ENCODE results near the gene CERT1.

CERT1 gene

DNA sequence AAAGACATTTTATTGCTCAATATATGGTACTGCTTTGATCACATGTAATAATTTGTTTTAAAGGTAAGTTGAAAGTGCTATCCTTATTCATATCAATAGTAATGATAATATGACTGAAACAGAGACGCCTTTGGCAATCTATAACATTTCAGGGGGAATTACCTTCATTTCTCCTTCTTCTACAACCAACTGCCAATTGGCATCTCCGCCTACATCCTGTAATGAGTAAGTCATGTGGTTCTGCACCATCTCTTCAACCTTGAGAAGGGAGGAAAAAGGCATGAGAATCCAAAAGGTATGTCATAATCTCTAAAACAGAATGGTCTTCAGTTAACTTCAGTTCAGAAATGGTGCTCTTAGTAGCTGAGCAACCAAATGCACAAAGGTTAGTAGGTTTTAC, 122.0 kb downstream of the CERT1 start:
- H2AK5ac ChIP-seq (ENCODE audit: low read length): no peak overlapping the region
- no peak overlapping the region for H4K5ac ChIP-seq (ENCODE audit: low read length)
- H3K27ac ChIP-seq (ENCODE audit: low read depth, low read length): no peak overlapping the region
- H3K79me1 ChIP-seq (ENCODE audit: low read length): no peaks in the 10 kb centered on the region
- no peaks in the 10 kb centered on the region for H3K27me3 ChIP-seq (ENCODE audit: insufficient read depth, low read length, poor library complexity)
- no peak overlapping the region for H3K23ac ChIP-seq (ENCODE audit: low read length)
- no peak overlapping the region for H3K18ac ChIP-seq (ENCODE audit: low read length)
- no peak overlapping the region for H3K4ac ChIP-seq (ENCODE audit: low read depth, low read length)
- no peak overlapping the region for H4K8ac ChIP-seq (ENCODE audit: low read depth, low read length)
- DNase-seq: no peak
- no peak overlapping the region for H3K56ac ChIP-seq (ENCODE audit: low read length)
- no peak overlapping the region for H3K4me2 ChIP-seq (ENCODE audit: low read length)
- H3K36me3 ChIP-seq (ENCODE audit: control insufficient read depth, insufficient read depth, low read length): no peaks in the 10 kb centered on the region
- H2BK120ac ChIP-seq (ENCODE audit: low read depth, low read length): no peak overlapping the region
- no peak overlapping the region for H2BK15ac ChIP-seq (replicated peaks; ENCODE audit: low read depth)
- no peaks in the 10 kb centered on the region for H3K79me2 ChIP-seq (ENCODE audit: control insufficient read depth, insufficient read depth, low read length)
- H3K4me1 ChIP-seq (ENCODE audit: control insufficient read depth, low read depth, low read length): no peaks in the 10 kb centered on the region
- H2BK5ac ChIP-seq (ENCODE audit: low read length): no peak overlapping the region
- H3K9ac ChIP-seq (ENCODE audit: low read length): no peak overlapping the region
- no peak overlapping the region for H3K4me3 ChIP-seq (ENCODE audit: low read length)
- no CpG with 5 or more reads among the region's 2 CpGs for WGBS (ENCODE audit: extremely low coverage, insufficient coverage, low lambda C conversion rate)

DNA sequence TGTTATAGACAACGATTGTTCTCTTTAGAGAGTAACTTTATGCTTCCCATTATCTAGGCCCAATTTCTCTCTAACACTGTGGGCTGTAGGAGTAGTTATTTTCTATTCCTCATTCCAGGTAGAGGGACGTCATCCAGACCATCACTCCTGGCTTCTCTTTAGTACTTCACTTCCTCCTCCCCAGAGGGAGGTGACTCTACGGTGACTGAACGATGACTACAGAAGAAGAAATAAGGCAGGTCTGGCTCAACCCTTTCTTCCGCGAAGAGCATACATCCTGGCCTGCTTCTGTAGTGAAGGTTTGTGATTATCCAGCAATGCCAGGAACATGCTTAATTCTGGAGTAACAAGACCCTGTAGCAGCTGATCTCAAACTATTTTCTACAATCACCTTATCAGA, 123.6 kb downstream of the CERT1 start:
- no peak overlapping the region for H4K8ac ChIP-seq (ENCODE audit: low read depth, low read length)
- no peak overlapping the region for H2BK15ac ChIP-seq (replicated peaks; ENCODE audit: low read depth)
- no peak overlapping the region for H3K18ac ChIP-seq (ENCODE audit: low read length)
- H3K9ac ChIP-seq (ENCODE audit: low read length): no peak overlapping the region
- DNase-seq: no peak
- H3K4me3 ChIP-seq (ENCODE audit: low read length): no peak overlapping the region
- no peak overlapping the region for H3K4me2 ChIP-seq (ENCODE audit: low read length)
- no CpG with 5 or more reads among the region's 6 CpGs for WGBS (ENCODE audit: extremely low coverage, insufficient coverage, low lambda C conversion rate)
- H2BK120ac ChIP-seq (ENCODE audit: low read depth, low read length): no peak overlapping the region
- no peaks in the 10 kb centered on the region for H3K27me3 ChIP-seq (ENCODE audit: insufficient read depth, low read length, poor library complexity)
- H3K56ac ChIP-seq (ENCODE audit: low read length): no peak overlapping the region
- no peak overlapping the region for H3K23ac ChIP-seq (ENCODE audit: low read length)
- H4K5ac ChIP-seq (ENCODE audit: low read length): no peak overlapping the region
- no peaks in the 10 kb centered on the region for H3K4me1 ChIP-seq (ENCODE audit: control insufficient read depth, low read depth, low read length)
- H2BK5ac ChIP-seq (ENCODE audit: low read length): no peak overlapping the region
- no peaks in the 10 kb centered on the region for H3K79me2 ChIP-seq (ENCODE audit: control insufficient read depth, insufficient read depth, low read length)
- H2AK5ac ChIP-seq (ENCODE audit: low read length): no peak overlapping the region
- no peak overlapping the region for H3K4ac ChIP-seq (ENCODE audit: low read depth, low read length)
- no peak overlapping the region for H3K27ac ChIP-seq (ENCODE audit: low read depth, low read length)
- H3K79me1 ChIP-seq (ENCODE audit: low read length): no peaks in the 10 kb centered on the region
- no peaks in the 10 kb centered on the region for H3K36me3 ChIP-seq (ENCODE audit: control insufficient read depth, insufficient read depth, low read length)

DNA sequence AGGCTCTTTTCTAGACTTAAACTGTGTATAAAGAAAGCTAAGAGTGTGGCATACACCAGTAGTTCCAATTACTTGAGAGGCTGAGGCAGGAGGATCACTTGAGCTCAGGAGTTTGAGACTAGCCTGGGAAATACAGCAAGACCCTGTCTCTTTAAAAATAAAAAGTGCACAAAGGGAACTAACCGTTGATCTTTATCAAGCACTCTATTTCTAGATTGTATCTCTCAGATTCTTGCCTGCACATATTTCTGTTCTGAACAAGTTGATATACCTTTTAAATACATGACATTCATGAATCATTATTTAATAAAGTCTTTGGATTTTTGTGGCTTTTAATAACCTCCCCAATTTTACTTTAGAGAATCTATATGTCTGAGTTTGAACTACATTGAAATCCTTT, 127.2 kb downstream of the CERT1 start:
- H3K23ac ChIP-seq (ENCODE audit: low read length): no peak overlapping the region
- no peak overlapping the region for H3K4me2 ChIP-seq (ENCODE audit: low read length)
- H2AK5ac ChIP-seq (ENCODE audit: low read length): no peak overlapping the region
- H2BK120ac ChIP-seq (ENCODE audit: low read depth, low read length): no peak overlapping the region
- no peak overlapping the region for H2BK5ac ChIP-seq (ENCODE audit: low read length)
- H2BK15ac ChIP-seq (replicated peaks; ENCODE audit: low read depth): no peak overlapping the region
- no peaks in the 10 kb centered on the region for H3K79me2 ChIP-seq (ENCODE audit: control insufficient read depth, insufficient read depth, low read length)
- no peak overlapping the region for H4K5ac ChIP-seq (ENCODE audit: low read length)
- no peaks in the 10 kb centered on the region for H3K79me1 ChIP-seq (ENCODE audit: low read length)
- no peak overlapping the region for H3K4ac ChIP-seq (ENCODE audit: low read depth, low read length)
- no peak overlapping the region for H4K8ac ChIP-seq (ENCODE audit: low read depth, low read length)
- H3K27ac ChIP-seq (ENCODE audit: low read depth, low read length): no peak overlapping the region
- H3K4me3 ChIP-seq (ENCODE audit: low read length): no peak overlapping the region
- H3K9ac ChIP-seq (ENCODE audit: low read length): no peak overlapping the region
- no peak overlapping the region for H3K56ac ChIP-seq (ENCODE audit: low read length)
- WGBS (ENCODE audit: extremely low coverage, insufficient coverage, low lambda C conversion rate): no CpG with 5 or more reads among the region's 1 CpG
- no peak for DNase-seq
- H3K18ac ChIP-seq (ENCODE audit: low read length): no peak overlapping the region
- no peaks in the 10 kb centered on the region for H3K36me3 ChIP-seq (ENCODE audit: control insufficient read depth, insufficient read depth, low read length)
- H3K27me3 ChIP-seq (ENCODE audit: insufficient read depth, low read length, poor library complexity): no peaks in the 10 kb centered on the region
- no peaks in the 10 kb centered on the region for H3K4me1 ChIP-seq (ENCODE audit: control insufficient read depth, low read depth, low read length)

DNA sequence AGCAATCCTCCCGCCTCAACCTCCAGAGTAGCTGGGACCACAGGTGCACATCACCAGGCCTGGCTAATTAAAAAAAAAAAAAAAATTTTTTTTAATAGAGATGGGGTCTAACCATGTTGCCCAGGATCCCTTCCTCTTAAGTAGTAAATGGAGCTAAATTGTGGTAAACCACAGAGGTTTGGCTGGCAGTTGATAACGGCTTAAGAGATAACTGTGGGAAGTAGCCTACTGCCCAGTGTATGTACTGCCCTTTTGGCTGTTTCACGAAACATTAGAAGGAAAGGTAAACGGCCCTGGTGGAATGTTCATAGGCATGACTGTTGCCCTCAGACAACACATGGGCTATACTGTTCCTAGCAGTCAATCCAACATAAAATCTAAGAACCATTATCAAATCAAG, 130.0 kb downstream of the CERT1 start:
- DNase-seq: no peak
- no CpG with 5 or more reads among the region's 4 CpGs for WGBS (ENCODE audit: extremely low coverage, insufficient coverage, low lambda C conversion rate)
- no peaks in the 10 kb centered on the region for H3K79me1 ChIP-seq (ENCODE audit: low read length)

DNA sequence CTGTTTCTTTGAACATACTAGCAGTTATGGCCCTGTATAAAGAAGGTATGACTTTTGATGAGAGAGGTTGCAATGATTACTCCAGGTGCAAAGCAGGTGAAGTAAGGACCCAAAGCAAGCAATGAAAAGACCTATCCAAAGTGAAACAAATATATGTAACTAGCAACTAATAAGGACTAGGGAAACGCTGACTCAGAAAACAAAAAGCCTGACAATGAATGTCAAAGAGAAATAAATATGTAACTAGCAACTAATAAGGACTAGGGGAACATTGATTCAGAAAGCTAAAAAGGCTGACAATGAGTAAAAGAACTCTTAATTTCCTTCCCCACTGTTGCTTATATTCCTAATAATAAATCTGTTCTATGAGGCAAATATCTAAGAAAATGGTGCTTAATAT, 131.3 kb downstream of the CERT1 start:
- H4K5ac ChIP-seq (ENCODE audit: low read length): no peak overlapping the region
- no peak overlapping the region for H2BK15ac ChIP-seq (replicated peaks; ENCODE audit: low read depth)
- H3K4me3 ChIP-seq (ENCODE audit: low read length): no peak overlapping the region
- no peak overlapping the region for H2BK5ac ChIP-seq (ENCODE audit: low read length)
- no peak overlapping the region for H3K9ac ChIP-seq (ENCODE audit: low read length)
- H3K18ac ChIP-seq (ENCODE audit: low read length): no peak overlapping the region
- H3K27me3 ChIP-seq (ENCODE audit: insufficient read depth, low read length, poor library complexity): no peaks in the 10 kb centered on the region
- no peak overlapping the region for H3K4ac ChIP-seq (ENCODE audit: low read depth, low read length)
- no peaks in the 10 kb centered on the region for H3K4me1 ChIP-seq (ENCODE audit: control insufficient read depth, low read depth, low read length)
- H2BK120ac ChIP-seq (ENCODE audit: low read depth, low read length): no peak overlapping the region
- H3K27ac ChIP-seq (ENCODE audit: low read depth, low read length): no peak overlapping the region
- no peak overlapping the region for H3K4me2 ChIP-seq (ENCODE audit: low read length)
- no peaks in the 10 kb centered on the region for H3K79me1 ChIP-seq (ENCODE audit: low read length)
- no peaks in the 10 kb centered on the region for H3K79me2 ChIP-seq (ENCODE audit: control insufficient read depth, insufficient read depth, low read length)
- H3K56ac ChIP-seq (ENCODE audit: low read length): no peak overlapping the region
- H3K36me3 ChIP-seq (ENCODE audit: control insufficient read depth, insufficient read depth, low read length): no peaks in the 10 kb centered on the region
- H4K8ac ChIP-seq (ENCODE audit: low read depth, low read length): no peak overlapping the region
- no peak overlapping the region for H3K23ac ChIP-seq (ENCODE audit: low read length)
- no CpG with 5 or more reads among the region's 1 CpG for WGBS (ENCODE audit: extremely low coverage, insufficient coverage, low lambda C conversion rate)
- DNase-seq: no peak
- no peak overlapping the region for H2AK5ac ChIP-seq (ENCODE audit: low read length)

More for the DNA sequence above, 130.0 kb downstream of the CERT1 start:
- H3K9ac ChIP-seq (ENCODE audit: low read length): no peak overlapping the region
- no peak overlapping the region for H3K4me2 ChIP-seq (ENCODE audit: low read length)
- no peak overlapping the region for H3K18ac ChIP-seq (ENCODE audit: low read length)
- no peak overlapping the region for H4K8ac ChIP-seq (ENCODE audit: low read depth, low read length)
- H2BK120ac ChIP-seq (ENCODE audit: low read depth, low read length): no peak overlapping the region
- no peaks in the 10 kb centered on the region for H3K4me1 ChIP-seq (ENCODE audit: control insufficient read depth, low read depth, low read length)
- H3K27me3 ChIP-seq (ENCODE audit: insufficient read depth, low read length, poor library complexity): no peaks in the 10 kb centered on the region
- H2BK15ac ChIP-seq (replicated peaks; ENCODE audit: low read depth): no peak overlapping the region
- no peaks in the 10 kb centered on the region for H3K36me3 ChIP-seq (ENCODE audit: control insufficient read depth, insufficient read depth, low read length)
- H2BK5ac ChIP-seq (ENCODE audit: low read length): no peak overlapping the region
- no peak overlapping the region for H2AK5ac ChIP-seq (ENCODE audit: low read length)
- no peak overlapping the region for H3K56ac ChIP-seq (ENCODE audit: low read length)
- H3K79me2 ChIP-seq (ENCODE audit: control insufficient read depth, insufficient read depth, low read length): no peaks in the 10 kb centered on the region
- no peak overlapping the region for H4K5ac ChIP-seq (ENCODE audit: low read length)
- H3K23ac ChIP-seq (ENCODE audit: low read length): no peak overlapping the region
- H3K4me3 ChIP-seq (ENCODE audit: low read length): no peak overlapping the region
- H3K27ac ChIP-seq (ENCODE audit: low read depth, low read length): no peak overlapping the region
- H3K4ac ChIP-seq (ENCODE audit: low read depth, low read length): no peak overlapping the region

DNA sequence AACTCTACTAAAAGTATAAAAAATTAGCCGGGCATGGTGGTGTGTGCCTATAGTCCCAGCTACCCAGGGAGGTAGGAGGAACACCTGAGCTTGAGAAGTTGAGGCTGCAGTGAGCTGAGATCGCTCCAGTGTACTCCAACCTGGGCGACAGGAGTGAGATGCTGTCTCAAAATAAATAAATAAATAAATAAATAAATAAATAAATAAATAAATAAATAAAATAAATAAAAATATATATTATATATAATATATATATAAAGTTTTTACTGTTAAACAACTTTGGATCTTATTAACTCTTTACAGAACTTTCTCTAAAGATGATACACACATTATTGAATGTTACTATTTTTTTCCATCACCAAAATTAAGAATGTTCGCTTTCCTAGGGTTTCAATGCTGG, 136.0 kb downstream of the CERT1 start:
- WGBS (ENCODE audit: extremely low coverage, insufficient coverage, low lambda C conversion rate): no CpG with 5 or more reads among the region's 4 CpGs
- no peak overlapping the region for H3K4me3 ChIP-seq (ENCODE audit: low read length)
- no peaks in the 10 kb centered on the region for H3K79me2 ChIP-seq (ENCODE audit: control insufficient read depth, insufficient read depth, low read length)
- DNase-seq: no peak
- H2BK5ac ChIP-seq (ENCODE audit: low read length): no peak overlapping the region
- H3K56ac ChIP-seq (ENCODE audit: low read length): no peak overlapping the region
- H3K4me2 ChIP-seq (ENCODE audit: low read length): no peak overlapping the region
- H4K5ac ChIP-seq (ENCODE audit: low read length): no peak overlapping the region
- H3K36me3 ChIP-seq (ENCODE audit: control insufficient read depth, insufficient read depth, low read length): no peaks in the 10 kb centered on the region
- H3K79me1 ChIP-seq (ENCODE audit: low read length): no peaks in the 10 kb centered on the region
- H4K8ac ChIP-seq (ENCODE audit: low read depth, low read length): no peak overlapping the region
- H2BK120ac ChIP-seq (ENCODE audit: low read depth, low read length): no peak overlapping the region
- H3K9ac ChIP-seq (ENCODE audit: low read length): no peak overlapping the region
- no peaks in the 10 kb centered on the region for H3K27me3 ChIP-seq (ENCODE audit: insufficient read depth, low read length, poor library complexity)
- no peak overlapping the region for H3K4ac ChIP-seq (ENCODE audit: low read depth, low read length)
- no peak overlapping the region for H3K27ac ChIP-seq (ENCODE audit: low read depth, low read length)
- H2AK5ac ChIP-seq (ENCODE audit: low read length): no peak overlapping the region
- H3K18ac ChIP-seq (ENCODE audit: low read length): no peak overlapping the region
- no peak overlapping the region for H3K23ac ChIP-seq (ENCODE audit: low read length)
- H2BK15ac ChIP-seq (replicated peaks; ENCODE audit: low read depth): no peak overlapping the region
- H3K4me1 ChIP-seq (ENCODE audit: control insufficient read depth, low read depth, low read length): no peaks in the 10 kb centered on the region

Data from mesendoderm (in vitro differentiated cells).